Measurements from ENCODE around the gene MT1B. TPM values are rescaled to one million over a fixed set of nuclear protein-coding genes. Genes with fewer than 3 reads are reported as not detected.
"Not testable (repeated sequence)": the region's sequence is repeated elsewhere in the genome, so short reads cannot be mapped to it uniquely, and the experiment has no call there.

Gene MT1B
- total and polyA plus RNA-seq, 7 experiments from 2014 or later = not detected

GRCh38 chr16:56616608-56617211 lies 35.0 kb upstream of the MT1B start:
- H3K4me3 Mint-ChIP-seq = peak overlapping the region; percentile 58 to 87 (median 78)
- Histone ChIP-seq H3K27me3 (ENCODE audit: control insufficient read depth in 2 of 2, insufficient read depth in 2 of 2, low read length in 2 of 2) (no peaks in the 10 kb centered on the region), H3K4me3 (ENCODE audit: low read length) (no peak overlapping the region), H3K36me3 (ENCODE audit: control insufficient read depth in 2 of 3, insufficient read depth in 3 of 3, low read length in 3 of 3) (no peaks in the 10 kb centered on the region), H3K9me3 (ENCODE audit: control insufficient read depth in 2 of 3, low read length in 3 of 3) (no peaks in the 10 kb centered on the region), H3K4me1 (ENCODE audit: control insufficient read depth in 2 of 2, insufficient read depth in 2 of 2, low read length in 2 of 2) (peaks cover 0 to 7% of the 10 kb centered on the region in 2 donors), H3K27ac (ENCODE audit: low read depth, low read length) (no peak overlapping the region)
- ChIA-PET CTCF (interaction anchor here (1.3 kb wide), 1 partner anchor 26 kb away, joined by 3 read pairs; no protein-coding TSS in a partner anchor), POLR2A (interaction anchor here (0.6 to 0.8 kb wide), 3 partner anchors 10 to 709 kb away, joined by 3 to 6 read pairs (median 3); no protein-coding TSS in a partner anchor)
- H3K27me3 Mint-ChIP-seq = peaks cover 0 to 18% (median 4%) of the 10 kb centered on the region in 5 donors
- H3K4me1 Mint-ChIP-seq = peaks cover 0 to 48% (median 12%) of the 10 kb centered on the region in 7 donors
- no peaks in the 10 kb centered on the region for H3K36me3 Mint-ChIP-seq
- DNase-seq (no peak), ATAC-seq (peak; percentile 16)
- peak overlapping the region in 3 of 9 donors; percentile 36 to 77 (median 38) for H3K27ac Mint-ChIP-seq
- H3K9me3 Mint-ChIP-seq = no peaks in the 10 kb centered on the region
- intact Hi-C loops (cut with micrococcal nuclease) = loop anchor here (1.0 kb wide), 3 partner anchors 7 to 9 kb away; partner anchors contain the start of genes MT1E (in 2 of the 2) and MT2A (in 1 of the 2)

DNA sequence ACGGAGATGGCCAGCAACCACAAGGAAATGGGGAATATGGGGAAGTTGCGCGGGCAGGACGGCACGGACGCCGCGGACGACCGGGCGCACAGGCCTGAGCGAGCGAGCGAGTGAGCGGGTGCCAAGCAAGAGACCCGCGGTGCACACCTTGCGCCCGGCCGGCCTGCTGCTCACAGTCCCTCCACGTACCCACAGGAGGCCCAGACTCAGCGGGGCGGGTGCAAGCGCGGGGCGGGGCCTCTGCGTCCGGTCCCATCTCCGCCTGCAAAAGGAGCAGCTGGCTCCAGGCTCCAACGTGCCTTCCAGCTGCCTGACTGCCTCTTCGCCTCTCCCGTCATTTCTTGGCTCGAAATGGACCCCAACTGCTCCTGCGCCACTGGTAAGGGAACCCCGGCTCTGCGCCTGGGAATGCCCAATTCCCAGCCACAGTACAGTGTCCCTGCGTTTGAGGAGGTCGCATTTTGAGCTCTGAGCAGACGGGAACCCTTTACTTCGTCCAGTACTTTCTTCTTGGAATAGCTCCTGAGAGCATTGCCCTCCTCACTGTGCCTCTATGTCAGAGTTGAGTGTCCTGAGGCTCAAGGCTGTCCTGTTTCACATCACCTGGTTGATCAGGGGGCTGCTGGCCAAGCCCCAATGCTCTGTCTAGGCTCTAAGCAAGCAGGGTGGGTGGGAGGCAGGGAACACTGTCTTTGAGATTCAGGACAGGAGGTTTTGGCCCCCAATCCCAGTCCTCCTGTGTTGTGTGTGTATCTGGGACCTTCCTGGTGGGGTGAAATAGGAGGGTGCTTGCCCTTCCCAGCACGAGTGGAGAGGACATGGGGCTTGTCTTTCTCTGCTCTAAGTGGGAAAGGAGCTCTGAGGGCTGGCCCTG lies 34.2 kb upstream of the MT1B start:
- H3K9me3 Mint-ChIP-seq = no peaks in the 10 kb centered on the region
- DNase-seq (peak in 7 of 9 donors; percentile 33 to 64 (median 42)), ATAC-seq (peak; percentile 90)
- H3K4me3 ChIP-seq (ENCODE audit: low read length) = no peak overlapping the region
- ChIA-PET CTCF (interaction anchor here (1.3 kb wide), 1 partner anchor 26 kb away, joined by 3 read pairs; no protein-coding TSS in a partner anchor), POLR2A (interaction anchor here (0.8 to 0.9 kb wide), 4 partner anchors 8 to 103 kb away, joined by 3 to 6 read pairs (median 4); partner anchors contain the start of gene MT1E)
- peaks cover 0 to 18% (median 4%) of the 10 kb centered on the region in 5 donors for H3K27me3 Mint-ChIP-seq
- peak overlapping the region in 2 of 9 donors; percentile 52 to 82 for H3K27ac Mint-ChIP-seq
- H3K36me3 Mint-ChIP-seq = no peaks in the 10 kb centered on the region
- H3K9me3 ChIP-seq (ENCODE audit: control insufficient read depth in 2 of 3, low read length in 3 of 3) = no peaks in the 10 kb centered on the region
- H3K27me3 ChIP-seq (ENCODE audit: control insufficient read depth in 2 of 2, insufficient read depth in 2 of 2, low read length in 2 of 2) = no peaks in the 10 kb centered on the region
- no peaks in the 10 kb centered on the region for H3K36me3 ChIP-seq (ENCODE audit: control insufficient read depth in 2 of 3, insufficient read depth in 3 of 3, low read length in 3 of 3)
- peaks cover 0 to 46% (median 12%) of the 10 kb centered on the region in 7 donors for H3K4me1 Mint-ChIP-seq
- H3K27ac ChIP-seq (ENCODE audit: low read depth, low read length) = no peak overlapping the region
- H3K4me3 Mint-ChIP-seq = peak overlapping the region; percentile 58 to 87 (median 78)
- peaks cover 0 to 7% of the 10 kb centered on the region in 2 donors for H3K4me1 ChIP-seq (ENCODE audit: control insufficient read depth in 2 of 2, insufficient read depth in 2 of 2, low read length in 2 of 2)
- intact Hi-C loops (cut with micrococcal nuclease) = loop anchor here (1.0 kb wide), 3 partner anchors 8 to 9 kb away; partner anchors contain the start of genes MT1E (in 2 of the 2) and MT2A (in 1 of the 2)

- Mint-ChIP-seq H3K27ac (no peak overlapping the region), H3K27me3 (peaks cover 0 to 18% (median 4%) of the 10 kb centered on the region in 5 donors), H3K4me3 (peak overlapping the region in 9 of 10 donors; percentile 38 to 87 (median 78)), H3K4me1 (peaks cover 0 to 43% (median 12%) of the 10 kb centered on the region in 7 donors), H3K9me3 (no peaks in the 10 kb centered on the region), H3K36me3 (no peaks in the 10 kb centered on the region)
- H3K36me3 ChIP-seq (ENCODE audit: control insufficient read depth in 2 of 3, insufficient read depth in 3 of 3, low read length in 3 of 3) = no peaks in the 10 kb centered on the region
- DNase-seq (no peak), ATAC-seq (no peak)
- intact Hi-C loops (cut with micrococcal nuclease) = no loop called here
- CTCF ChIA-PET = no interaction called here
- H3K4me3 ChIP-seq (ENCODE audit: low read length) = no peak overlapping the region
- no peak overlapping the region for H3K27ac ChIP-seq (ENCODE audit: low read depth, low read length)
- H3K4me1 ChIP-seq (ENCODE audit: control insufficient read depth in 2 of 2, insufficient read depth in 2 of 2, low read length in 2 of 2) = peaks cover 0 to 7% of the 10 kb centered on the region in 2 donors
- POLR2A ChIA-PET = interaction anchor here (0.9 kb wide), 1 partner anchor 102 kb away, joined by 4 read pairs; no protein-coding TSS in a partner anchor
- H3K27me3 ChIP-seq (ENCODE audit: control insufficient read depth in 2 of 2, insufficient read depth in 2 of 2, low read length in 2 of 2) = no peaks in the 10 kb centered on the region
- H3K9me3 ChIP-seq (ENCODE audit: control insufficient read depth in 2 of 3, low read length in 3 of 3) = no peaks in the 10 kb centered on the region
Observed at GRCh38 chr16:56618138-56618537, 33.5 kb upstream of the MT1B start.

GRCh38 chr16:56620339-56620897 lies 31.3 kb upstream of the MT1B start:
- no peaks in the 10 kb centered on the region for H3K36me3 Mint-ChIP-seq
- POLR2A ChIA-PET = no interaction called here

GRCh38 chr16:56621665-56622445 lies 29.8 kb upstream of the MT1B start:
- H3K27ac ChIP-seq (ENCODE audit: low read depth, low read length); ATAC-seq; H3K27me3 ChIP-seq (ENCODE audit: control insufficient read depth in 2 of 2, insufficient read depth in 2 of 2, low read length in 2 of 2); H3K4me3 Mint-ChIP-seq; H3K36me3 Mint-ChIP-seq; H3K9me3 Mint-ChIP-seq; intact Hi-C loops (cut with micrococcal nuclease); DNase-seq; H3K9me3 ChIP-seq (ENCODE audit: control insufficient read depth in 2 of 3, low read length in 3 of 3); H3K36me3 ChIP-seq (ENCODE audit: control insufficient read depth in 2 of 3, insufficient read depth in 3 of 3, low read length in 3 of 3); CTCF ChIA-PET; H3K4me3 ChIP-seq (ENCODE audit: low read length): not testable (repeated sequence)
- peaks cover 0 to 25% (median 8%) of the 10 kb centered on the region in 5 donors for H3K27me3 Mint-ChIP-seq
- POLR2A ChIA-PET = interaction anchor here (1.4 kb wide), 1 partner anchor 80 kb away, joined by 3 read pairs; no protein-coding TSS in a partner anchor
- H3K4me1 Mint-ChIP-seq = peaks cover 13 to 34% (median 24%) of the 10 kb centered on the region in 7 donors
- peak overlapping the region in 1 of 9 donors; percentile 3 for H3K27ac Mint-ChIP-seq
- H3K4me1 ChIP-seq (ENCODE audit: control insufficient read depth in 2 of 2, insufficient read depth in 2 of 2, low read length in 2 of 2) = peaks cover 0 to 21% of the 10 kb centered on the region in 2 donors

More at GRCh38 chr16:56620339-56620897, 31.3 kb upstream of the MT1B start:
- Histone ChIP-seq H3K27me3 (ENCODE audit: control insufficient read depth in 2 of 2, insufficient read depth in 2 of 2, low read length in 2 of 2) (no peaks in the 10 kb centered on the region), H3K4me3 (ENCODE audit: low read length) (no peak overlapping the region), H3K9me3 (ENCODE audit: control insufficient read depth in 2 of 3, low read length in 3 of 3) (no peaks in the 10 kb centered on the region), H3K4me1 (ENCODE audit: control insufficient read depth in 2 of 2, insufficient read depth in 2 of 2, low read length in 2 of 2) (peaks cover 0 to 13% of the 10 kb centered on the region in 2 donors), H3K36me3 (ENCODE audit: control insufficient read depth in 2 of 3, insufficient read depth in 3 of 3, low read length in 3 of 3) (no peaks in the 10 kb centered on the region), H3K27ac (ENCODE audit: low read depth, low read length) (no peak overlapping the region)
- H3K4me1 Mint-ChIP-seq = peaks cover 7 to 29% (median 19%) of the 10 kb centered on the region in 7 donors
- H3K27ac Mint-ChIP-seq = no peak overlapping the region
- peaks cover 0 to 24% (median 8%) of the 10 kb centered on the region in 5 donors for H3K27me3 Mint-ChIP-seq
- CTCF ChIA-PET = interaction anchor here (1.0 kb wide), 1 partner anchor 15 kb away, joined by 3 read pairs; no protein-coding TSS in a partner anchor
- ATAC-seq (no peak), DNase-seq (no peak)
- intact Hi-C loops (cut with micrococcal nuclease) = no loop called here
- no peak overlapping the region for H3K4me3 Mint-ChIP-seq
- no peaks in the 10 kb centered on the region for H3K9me3 Mint-ChIP-seq
